ENCODE measurements around the gene AIFM2.

- no peak for TF ChIP-seq CEBPZ (IDR thresholded peaks at IDR 0.05; ENCODE audit: low read depth, low read length)
- no peak for TF ChIP-seq POLR2A (IDR thresholded peaks at IDR 0.05; ENCODE audit: low read depth, low read length)
- TF ChIP-seq POLR2AphosphoS5 (IDR thresholded peaks at IDR 0.05; ENCODE audit: low read length), result no peak
- TF ChIP-seq ZBTB4 (CRISPR knock-in tag; IDR thresholded peaks at IDR 0.05), result no peak
These were observed 63.3 kb downstream of the AIFM2 start for GRCh38 chr10:70069346-70069745.

Measured in GM12878 (cell line).